GM19324 (cell line): ENCODE measurements around the gene SUPT4H1.
A peak's percentile ranks its signal among the peaks of the same experiment; 100 is the strongest.
"Not testable (repeated sequence)": the region's sequence is repeated elsewhere in the genome, so short reads cannot be mapped to it uniquely, and the experiment has no call there.

Experiments used
- ATAC-seq: cut with Tn5 transposase; IDR thresholded peaks from one replicate; pipeline ENCODE4 v1.9.1; 2021; ENCODE audit warnings: mild to moderate bottlenecking, moderate library complexity; ENCODE audit not compliant: unreplicated experiment, low FRiP score

Gene SUPT4H1

DNA sequence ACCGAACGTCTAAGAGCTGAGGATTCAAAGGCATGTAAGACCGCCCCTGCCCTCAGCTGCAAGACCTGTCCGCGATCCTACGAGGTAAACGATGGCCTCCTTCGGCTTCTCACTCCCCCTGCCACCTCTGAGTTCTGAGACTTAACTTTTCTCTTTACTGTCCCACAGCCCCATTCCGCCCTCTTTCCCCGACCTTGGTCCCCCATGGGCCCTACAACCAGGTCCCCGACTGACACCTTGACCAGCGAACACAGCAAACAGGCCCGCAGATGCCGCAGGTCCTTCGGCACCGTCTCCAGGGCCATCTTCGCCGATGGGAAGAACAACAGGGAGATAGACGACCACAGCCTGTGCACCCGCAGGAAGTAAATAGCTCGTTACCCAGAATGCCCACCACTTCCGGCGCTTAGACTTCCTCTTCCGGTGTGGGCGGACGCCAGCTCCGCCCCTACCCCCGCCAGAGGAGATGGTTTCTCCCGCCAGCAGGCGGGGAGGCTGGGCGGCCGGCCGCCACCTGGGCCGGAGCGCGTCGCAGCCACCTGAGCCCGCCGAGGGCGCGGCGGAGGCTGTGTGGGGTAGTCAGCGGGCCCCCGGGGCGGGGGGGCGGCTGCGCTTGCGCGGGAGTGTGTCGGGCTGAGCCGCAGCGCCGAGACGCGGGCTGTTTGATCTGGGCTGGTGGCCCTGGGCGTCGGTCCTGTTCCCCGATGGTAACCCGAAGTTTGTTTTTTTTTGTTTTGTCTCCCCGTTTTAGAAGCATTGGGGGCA is at the start of gene SUPT4H1:
TSS of gene SUPT4H1 (minus strand) at position 371 of the 765 bp plus-strand sequence. CDS start at position 305, 66 bp downstream.
- ATAC-seq, result peak; percentile 98

DNA sequence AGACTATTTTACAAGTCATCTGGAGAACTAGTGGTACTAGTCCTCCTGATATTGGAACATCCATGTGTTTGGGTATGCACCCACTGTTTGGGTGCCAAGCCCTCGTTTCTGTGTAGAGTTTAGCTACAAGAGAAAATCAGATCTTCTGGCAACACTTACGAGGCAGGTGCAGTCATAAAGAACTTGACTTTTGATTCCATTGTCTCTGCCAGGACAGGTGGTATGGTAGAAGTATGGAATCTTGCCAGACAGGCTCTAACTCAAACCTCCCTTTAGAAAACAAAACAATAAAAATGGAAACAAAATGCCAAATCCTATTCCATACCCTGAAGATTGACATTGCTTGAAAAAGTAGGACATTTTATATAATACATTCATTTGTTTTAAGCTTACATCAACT is 49.3 kb upstream of the SUPT4H1 start:
- ATAC-seq, result no peak

DNA sequence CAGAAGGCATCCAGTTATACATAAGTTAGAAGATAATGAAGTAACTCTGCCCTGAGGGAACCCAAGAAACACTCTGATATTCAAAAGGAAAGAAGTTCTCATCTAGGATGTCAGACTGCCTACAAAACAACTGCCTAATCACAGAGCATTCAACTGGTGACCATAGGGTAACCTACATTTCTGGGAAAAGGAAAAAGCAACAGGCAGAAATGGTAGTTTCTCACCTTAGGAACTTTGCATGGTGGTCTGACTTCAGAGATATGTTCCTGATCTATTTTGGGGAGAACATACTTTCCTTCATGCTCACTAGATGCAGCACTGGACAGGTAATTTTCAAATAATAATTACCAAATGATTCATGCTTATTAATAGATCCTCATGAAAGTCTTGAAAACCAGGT is 48.8 kb upstream of the SUPT4H1 start:
- ATAC-seq, result no peak

DNA sequence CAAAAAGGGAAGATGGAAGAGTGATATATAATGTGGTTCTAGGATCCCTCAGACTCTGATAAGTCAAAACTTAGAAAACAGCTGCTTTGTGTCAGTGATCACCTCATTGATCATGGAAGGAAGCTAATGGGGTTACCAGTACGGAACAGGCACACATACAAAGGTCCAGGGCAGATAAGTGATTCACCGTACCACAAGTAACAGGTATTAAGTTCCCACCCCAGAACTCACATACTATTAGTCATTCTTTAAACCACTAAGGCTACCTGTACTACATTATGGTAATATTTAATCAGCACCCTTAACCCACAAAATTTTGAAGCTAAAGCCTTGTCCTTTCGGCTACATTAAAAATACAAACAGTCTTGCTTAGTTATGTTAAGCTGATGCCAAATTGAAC is 48.0 kb upstream of the SUPT4H1 start:
- no peak for ATAC-seq

DNA sequence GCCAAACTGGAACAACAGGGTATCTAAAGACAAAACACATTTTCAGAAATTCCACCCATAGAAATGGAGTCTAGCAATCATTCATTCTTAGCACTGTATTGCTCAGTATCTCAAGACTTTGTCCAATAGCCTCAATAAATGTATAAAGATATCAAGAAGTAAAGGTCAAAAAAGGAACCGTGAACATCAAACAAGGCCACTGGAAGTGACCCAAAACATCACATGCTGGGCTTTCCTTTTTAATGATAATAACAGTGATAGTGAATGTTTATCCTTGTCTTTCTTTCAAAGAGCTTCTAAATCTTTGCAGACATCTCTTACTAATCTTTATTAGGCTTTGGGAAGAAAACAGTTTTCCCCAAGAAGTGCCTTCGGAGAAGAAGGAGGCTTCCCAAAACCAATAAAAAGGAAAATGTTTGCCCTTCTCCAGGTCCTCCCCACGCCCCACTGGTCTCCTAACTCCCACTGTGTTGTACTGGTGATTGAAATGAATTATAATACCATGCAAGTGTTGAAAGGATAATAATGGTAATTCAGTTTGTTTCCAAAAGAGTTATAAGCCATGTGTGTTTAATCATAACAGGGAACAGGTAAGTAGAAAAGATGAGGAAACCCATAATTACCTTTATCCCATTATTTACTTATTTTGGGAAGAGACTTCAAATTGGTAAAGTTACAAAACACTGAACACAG is 46.7 kb upstream of the SUPT4H1 start:
- no peak for ATAC-seq

DNA sequence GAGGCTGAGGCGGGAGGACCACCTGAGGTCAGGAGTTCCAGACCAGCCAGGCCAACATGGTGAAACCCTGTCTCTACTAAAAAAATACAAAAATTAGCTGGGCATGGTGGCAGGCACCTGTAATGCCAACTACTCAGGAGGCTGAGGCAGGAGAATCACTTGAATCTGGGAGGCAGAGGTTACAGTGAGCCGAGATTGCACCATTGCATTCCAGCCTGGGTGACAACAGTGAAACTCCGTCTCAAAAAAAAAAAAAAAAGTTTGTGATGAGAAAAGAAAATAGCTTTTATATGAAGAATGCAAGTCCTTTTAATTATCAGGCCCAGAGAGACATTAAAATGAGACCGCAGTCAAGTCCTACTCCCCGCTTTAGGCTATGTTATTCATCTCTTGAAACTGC is 45.4 kb upstream of the SUPT4H1 start:
- ATAC-seq, result not testable (repeated sequence)

DNA sequence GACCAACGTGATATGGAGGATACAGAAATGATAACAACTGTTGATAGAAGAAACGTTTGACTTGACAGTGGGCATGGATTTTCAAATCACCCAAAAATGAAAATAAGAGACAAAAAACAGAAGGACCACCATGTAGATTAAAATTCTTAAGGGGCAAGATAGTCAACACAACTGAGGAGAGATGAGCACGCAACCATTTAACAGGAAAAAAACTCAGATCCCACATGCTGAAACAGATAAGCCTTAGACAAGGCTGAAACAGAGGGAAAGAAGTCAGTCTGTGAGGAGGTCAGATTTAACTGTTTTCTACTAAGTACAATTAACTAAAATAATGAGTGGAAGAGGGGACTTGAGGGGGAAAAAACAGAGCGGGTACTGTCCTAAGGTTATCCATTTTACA is 44.2 kb upstream of the SUPT4H1 start:
- no peak for ATAC-seq

DNA sequence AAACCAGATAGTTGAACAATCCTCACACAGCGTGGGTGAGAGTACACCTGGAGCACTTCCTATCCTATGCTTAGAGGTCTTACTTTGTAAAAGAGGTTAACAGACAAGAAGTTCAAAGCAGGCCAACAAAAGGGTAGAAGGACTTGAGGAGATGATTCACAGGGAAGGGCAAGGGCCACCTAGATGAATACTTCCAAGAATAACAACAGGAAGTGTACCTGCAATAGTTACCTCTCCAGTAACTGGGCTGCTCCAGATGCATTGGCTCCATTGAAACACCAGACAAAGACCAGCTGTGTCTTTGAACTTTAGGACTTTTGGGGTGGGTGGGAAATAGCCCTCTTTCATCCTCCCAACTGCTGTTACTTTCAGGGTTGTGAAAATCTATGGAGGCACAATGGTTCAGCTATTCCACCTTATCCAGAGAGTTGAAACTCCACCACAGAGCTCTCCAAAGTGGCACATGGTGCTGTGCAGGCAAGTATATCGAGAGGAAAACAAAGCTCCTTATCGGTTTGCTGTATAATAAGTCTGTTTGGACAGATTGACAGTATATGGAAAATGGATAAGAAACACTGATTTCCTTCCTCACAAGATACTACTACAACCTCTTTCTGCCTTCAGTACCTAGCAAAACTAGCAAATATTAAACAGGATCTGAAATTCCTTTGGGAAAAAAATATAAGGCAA is 42.7 kb upstream of the SUPT4H1 start:
- no peak for ATAC-seq

DNA sequence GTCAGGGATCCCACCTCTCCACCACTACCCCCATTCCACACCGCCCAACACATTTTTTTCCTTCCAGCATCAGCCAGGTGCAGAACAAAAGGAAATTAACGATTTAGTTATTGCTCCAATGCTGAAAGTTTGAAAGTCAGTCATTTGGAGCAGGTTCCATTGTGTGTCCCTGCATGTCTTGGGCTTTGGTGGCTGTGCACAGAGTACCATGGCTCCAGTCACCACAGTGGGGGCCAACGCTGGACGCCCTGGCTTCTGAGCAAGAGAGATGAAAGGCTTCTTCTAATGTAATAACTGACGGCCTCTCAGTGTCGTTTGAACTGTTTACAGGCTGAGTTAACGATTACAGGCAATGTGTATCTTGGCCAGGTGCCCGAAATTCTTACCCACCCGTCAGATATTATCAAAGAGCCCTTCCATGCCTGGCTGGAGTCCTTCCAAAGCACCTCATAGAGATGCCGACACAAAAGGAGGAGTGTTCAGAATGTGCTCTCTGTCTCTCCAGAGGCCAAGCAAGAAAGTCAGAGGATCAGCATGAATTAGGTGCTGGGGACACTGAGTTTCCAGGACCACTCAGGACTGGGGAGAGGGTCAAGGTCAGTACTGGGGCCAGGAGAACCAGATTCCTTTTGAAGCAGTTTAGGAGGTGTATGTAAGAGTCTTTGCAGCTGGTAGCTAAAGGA is 39.4 kb upstream of the SUPT4H1 start:
- no peak for ATAC-seq

DNA sequence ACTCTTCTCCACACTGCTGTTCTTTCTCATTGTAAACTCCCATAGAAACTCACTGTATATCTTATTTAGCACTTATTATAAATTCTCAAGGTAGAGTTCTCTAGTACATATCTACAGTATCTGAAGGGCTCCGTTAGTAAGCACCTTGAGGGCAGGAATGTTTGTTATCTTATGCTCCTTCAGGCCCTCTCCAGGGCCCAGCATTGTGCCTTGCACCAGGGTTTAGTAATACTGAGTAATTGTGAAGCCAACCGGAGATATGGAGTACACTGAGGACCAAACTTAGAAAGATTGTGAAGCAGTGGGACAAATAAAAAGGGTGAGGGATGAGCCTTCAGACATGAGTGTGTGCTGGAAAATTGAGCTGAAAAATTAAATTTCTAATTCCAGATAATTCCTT is 38.9 kb upstream of the SUPT4H1 start:
- ATAC-seq, result no peak

DNA sequence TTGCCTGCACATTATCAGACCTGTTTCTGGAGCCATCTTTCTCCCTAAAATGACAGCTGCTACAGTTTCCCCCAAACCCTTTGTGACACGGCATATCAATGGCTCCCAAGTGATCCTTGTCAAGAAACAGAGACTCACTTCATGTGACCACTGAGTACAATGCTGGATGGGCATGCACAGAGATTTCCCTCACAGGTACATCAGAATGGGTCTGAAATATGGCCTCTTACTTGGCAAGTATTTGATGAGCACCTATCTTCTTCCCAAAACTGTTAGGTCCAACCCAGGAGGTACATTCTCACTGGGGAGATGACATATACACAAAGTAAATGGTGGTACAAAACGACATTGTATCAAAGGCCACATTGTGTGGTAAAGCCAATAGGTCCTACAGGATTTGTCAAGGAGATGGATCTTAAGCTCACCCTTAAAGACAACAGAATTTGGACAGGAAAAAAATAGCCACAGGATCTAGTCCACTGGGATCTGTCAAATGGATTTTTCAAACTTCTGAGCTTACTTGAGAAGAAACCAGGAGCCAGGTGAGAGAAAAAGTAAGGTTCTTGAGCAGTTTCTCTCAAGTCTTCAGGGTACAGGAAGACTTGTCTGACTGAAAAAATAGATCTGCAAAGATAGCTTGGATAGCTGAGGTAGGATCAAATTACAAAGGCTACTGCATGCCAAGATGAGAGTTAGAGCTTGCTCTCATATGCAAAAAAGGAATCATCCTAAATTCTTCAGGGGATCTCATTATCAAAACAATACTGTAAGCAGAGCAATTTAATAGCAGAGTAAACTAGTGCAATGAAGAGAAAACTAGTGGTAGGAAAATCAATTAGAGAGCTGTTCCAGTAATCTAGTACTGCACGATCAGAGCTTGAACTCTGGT is 36.5 kb upstream of the SUPT4H1 start:
- no peak for ATAC-seq

DNA sequence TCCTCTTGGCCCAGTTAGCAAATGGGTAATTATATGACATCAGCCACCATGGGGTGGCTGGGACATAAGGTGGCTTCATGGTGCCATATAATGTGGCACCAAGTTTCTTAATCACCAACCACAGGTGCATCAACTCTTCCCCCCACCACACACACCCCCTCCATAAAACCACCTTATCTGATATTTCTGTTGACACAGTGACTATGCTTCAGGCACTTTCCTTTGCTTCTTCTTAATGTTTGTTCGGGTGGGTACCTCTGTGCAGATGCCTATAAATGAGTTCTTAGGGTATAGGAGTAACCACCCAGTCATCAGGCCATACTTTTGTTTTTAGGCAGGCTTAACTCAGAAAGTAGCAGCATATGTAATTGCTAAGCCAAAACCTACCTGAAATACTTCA is 35.8 kb upstream of the SUPT4H1 start:
- no peak for ATAC-seq

DNA sequence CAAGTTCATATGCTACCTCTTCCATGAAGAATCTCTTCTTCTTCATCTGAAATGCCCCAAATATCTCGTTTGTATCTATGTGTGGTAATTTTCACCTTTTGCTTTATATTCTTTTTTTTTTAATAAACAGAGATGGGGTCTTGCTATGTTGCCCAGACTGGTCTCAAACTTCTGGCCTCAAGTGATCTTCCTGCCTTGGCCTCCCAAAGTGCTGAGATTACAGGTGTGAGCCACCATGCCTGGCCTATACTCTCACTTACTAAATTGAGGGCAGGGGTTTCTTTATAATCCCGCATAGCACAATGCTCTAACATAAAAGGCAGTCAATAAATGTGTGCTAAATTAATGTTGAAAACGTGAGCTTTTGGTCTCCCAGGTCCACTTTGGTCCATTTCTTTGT is 34.7 kb upstream of the SUPT4H1 start:
- no peak for ATAC-seq

DNA sequence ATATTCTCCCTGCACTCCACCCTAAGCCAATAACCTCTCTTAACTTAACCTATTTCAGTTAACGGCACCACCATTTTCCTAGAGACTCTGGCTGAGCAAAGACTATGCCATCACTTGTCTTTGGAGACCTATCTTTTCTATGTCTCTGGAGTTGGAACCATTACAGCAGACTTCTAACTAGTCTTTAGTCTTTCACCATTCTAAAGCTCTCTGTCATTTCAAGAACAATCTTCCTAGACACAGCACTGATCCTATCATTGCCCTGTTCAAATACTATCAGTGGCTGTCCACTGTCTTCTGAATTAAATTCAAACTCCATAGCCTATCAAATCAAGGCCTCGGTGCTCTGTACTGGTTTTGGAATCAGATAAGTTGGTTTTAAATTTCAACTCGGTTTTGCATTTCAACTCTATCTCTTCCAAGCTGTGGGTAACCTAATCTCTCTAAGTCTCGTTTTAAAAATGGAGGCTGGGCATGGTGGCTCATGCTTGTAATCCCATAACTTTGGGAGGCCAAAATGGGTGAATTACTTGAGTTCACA is 33.4 kb upstream of the SUPT4H1 start:
- ATAC-seq, result no peak

DNA sequence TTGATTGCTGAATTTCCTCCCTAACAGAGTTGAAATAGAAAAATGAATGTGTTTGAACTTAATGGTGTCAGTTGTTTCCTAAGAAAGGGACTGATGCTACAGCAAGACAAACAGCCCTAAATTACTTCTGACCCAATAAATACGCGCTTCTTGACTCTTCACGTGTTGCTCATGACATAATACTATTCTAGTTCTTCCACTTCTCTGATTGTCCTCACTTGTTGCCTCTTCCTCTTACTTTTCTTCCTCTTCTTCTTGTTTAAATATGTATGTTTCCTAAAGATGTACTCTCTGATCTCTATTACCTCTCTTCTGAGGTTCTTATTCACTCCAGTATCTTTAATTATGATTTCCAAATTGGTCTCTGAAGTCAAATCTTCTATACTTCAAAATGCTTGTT is 32.9 kb upstream of the SUPT4H1 start:
- no peak for ATAC-seq

DNA sequence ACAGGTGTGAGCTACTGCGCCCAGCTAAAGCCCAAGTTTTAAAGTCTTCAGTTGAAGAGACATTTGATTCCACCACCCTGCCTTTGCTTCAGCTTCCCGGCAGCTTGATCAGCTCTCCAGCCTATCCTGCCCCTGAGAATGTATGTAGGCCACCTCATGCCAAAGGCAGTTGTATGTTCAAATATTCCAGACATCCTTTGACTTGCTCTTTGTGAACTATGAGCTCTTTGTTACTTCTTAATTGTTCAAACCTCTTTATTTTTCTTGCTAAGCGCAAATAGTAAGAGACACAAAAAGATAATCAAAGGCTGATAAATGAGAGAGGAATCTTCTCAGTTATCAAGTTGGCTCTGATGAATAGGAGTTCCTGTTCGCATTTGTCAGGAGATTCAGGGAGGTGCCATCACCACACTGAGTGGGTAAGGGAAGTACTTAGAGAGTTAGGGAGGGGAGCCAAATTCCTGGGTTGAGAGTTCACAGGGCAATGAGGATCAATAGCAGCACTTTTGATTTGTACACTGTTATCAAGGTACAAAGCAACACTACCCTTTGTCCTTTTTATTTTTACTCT is 32.0 kb upstream of the SUPT4H1 start:
- ATAC-seq, result no peak

DNA sequence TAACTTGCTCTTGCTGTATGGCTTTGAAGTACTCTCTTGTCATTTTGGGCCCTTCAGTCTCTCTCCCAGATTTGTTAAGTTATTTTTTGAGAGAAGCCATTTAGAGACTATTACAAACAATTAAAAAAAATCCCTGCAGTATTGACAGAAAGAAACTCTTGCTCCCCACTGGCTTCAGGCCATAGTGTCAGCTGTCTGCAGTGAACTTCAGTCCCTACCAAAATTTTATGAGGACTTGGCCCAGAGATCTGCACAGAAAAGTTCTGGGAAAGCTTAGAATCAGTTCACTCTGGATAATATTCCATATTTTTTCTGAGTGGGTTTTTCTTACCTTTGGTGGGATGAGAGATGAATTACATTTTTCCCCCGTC is 30.9 kb upstream of the SUPT4H1 start:
- ATAC-seq, result no peak

DNA sequence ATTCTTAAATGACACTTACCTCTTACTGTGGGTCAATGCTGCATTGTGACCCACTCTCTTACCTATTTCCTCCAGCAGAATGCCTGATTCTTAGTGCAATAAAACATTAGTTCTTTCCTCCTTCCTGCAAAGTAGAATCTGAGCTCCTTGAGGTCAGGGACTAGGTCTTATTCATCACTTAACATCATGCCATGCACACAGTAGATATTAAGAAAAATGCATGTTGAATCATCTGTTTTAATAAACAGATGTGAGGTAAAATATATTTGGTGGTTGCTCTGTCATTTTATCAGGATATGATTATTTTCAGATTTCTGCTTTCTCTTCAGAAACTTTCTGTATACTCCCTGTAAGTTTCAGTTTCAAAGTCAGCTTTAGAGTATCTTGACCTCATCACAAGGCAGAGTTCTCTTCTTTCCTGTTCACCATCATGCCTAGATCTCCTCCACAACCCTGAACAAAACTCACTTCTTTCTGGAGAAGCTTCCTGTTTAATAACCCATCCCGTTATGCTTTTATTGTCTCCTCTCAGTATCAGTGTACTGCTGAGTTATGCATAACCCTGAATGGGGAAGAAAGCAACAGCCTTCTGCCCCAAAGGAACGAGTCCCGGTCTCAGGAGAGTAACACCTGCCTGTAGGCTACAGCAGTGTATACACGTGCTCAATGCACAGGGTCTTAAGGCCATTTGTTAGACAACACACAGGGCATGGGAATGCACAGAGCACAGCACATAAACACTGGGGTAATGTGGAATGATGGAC is 30.3 kb upstream of the SUPT4H1 start:
- ATAC-seq, result no peak
